GM19328 (cell line): ENCODE measurements around the gene AK5.
"Not testable (repeated sequence)": the region's sequence is repeated elsewhere in the genome, so short reads cannot be mapped to it uniquely, and the experiment has no call there.

Experiments
- ATAC-seq: cut with Tn5 transposase; IDR thresholded peaks from one replicate; pipeline ENCODE4 v1.9.1; 2021; ENCODE audit warnings: mild to moderate bottlenecking, moderate library complexity; ENCODE audit not compliant: unreplicated experiment

The AK5 gene

GRCh38 chr1:77398152-77398551 is 116.3 kb downstream of the AK5 start:
- no peak for ATAC-seq

GRCh38 chr1:77399250-77400086 is 117.6 kb downstream of the AK5 start:
- no peak for ATAC-seq

DNA sequence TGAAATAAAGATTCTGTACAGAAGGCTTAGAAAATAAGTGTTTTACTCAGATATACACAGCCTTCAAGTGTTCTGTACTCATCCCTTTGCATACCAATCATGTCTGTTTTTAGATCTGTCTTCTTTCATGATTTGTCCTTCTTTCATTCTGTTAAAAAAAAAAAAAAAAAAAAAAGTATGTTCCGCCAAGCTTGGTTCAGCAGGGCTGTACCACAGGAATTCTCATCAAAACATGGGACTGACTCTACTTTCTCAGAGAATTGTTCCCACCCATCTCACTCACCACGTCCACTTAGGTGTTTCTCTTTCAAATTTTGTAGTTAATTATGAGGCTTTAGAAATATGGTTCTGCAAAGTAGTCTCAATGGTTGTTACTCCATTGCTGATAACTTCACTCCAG is 119.0 kb downstream of the AK5 start:
- ATAC-seq = no peak

GRCh38 chr1:77401384-77401783 is 119.6 kb downstream of the AK5 start:
- ATAC-seq = no peak

DNA sequence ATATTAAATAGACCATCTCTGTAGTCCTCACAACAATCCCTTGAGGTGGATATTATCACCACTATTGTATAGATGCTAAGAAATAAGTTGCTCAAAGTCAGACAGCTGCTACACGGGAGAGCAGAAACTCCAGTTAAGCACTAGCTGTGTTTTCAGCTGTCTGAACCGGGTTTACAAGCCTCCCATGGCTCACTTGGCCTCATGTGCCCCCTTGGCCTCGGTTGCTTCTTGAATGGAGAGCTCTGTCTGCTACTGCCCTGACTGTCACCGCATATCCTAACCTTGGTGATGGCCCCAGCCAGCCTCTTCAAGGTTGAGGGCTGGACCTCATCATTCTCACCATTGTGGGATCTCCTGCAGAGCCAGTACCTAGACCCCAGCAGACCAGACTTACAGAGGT is 123.4 kb downstream of the AK5 start:
- no peak for ATAC-seq

DNA sequence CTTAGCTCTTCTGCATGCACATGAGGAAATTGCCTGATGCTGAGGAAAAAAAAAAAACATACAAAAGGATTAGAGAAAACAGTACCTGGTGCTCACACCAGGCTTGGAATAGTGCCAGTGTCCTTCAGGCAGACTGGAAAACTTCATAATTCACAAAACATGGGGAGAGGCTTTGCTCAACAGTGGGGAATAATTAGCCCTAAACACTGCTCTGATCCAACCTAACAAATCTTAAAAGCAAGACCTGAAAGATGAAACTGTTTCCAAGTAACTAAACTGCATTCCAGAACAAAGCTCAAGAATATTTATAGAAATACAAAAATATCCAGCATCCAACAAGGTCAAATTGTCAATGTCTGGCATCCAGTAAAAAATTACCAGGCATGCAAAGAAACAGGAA is 124.8 kb downstream of the AK5 start:
- ATAC-seq = no peak

- no peak for ATAC-seq
Observed at GRCh38 chr1:77407738-77408375, 126.0 kb downstream of the AK5 start.

GRCh38 chr1:77408933-77409332 is 127.1 kb downstream of the AK5 start:
- ATAC-seq = not testable (repeated sequence)

DNA sequence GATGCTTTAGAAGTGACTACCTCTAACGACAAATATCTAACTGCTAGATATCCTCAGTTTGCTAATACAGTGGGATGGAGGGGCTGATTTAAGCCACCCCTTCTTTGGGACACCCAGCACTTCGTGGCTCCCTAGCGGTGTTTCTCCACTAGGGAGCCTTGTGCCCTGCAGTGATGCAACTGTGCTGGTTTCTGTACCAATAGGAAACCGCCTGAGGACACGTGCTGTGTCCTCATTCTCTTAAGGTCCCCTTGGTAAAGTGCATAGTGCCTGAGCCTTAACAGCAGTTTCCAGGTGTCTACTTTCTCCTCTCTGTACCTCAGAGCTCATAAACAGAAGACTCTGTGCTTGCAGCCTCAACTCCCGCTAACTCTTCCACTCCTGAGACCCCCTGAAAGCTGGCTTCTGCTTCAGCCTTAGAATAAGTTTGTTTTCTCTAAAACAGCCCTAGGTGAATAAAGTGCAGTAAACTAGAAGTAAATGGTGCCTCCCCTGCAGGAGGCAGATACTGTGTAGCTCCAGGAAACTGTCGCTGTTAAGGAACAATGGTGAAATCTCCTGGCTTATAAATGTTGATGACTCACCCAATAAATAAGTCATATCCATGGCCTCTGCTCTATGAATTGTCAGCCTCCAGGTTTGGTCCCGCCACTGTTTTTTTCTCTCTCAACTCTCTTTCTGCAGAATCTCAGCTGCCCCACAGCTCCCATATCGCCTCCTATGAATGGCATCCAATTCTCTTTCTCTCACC is 130.4 kb downstream of the AK5 start:
- no peak for ATAC-seq

GRCh38 chr1:77412820-77413530 is 131.2 kb downstream of the AK5 start:
- ATAC-seq = peak; percentile 45

DNA sequence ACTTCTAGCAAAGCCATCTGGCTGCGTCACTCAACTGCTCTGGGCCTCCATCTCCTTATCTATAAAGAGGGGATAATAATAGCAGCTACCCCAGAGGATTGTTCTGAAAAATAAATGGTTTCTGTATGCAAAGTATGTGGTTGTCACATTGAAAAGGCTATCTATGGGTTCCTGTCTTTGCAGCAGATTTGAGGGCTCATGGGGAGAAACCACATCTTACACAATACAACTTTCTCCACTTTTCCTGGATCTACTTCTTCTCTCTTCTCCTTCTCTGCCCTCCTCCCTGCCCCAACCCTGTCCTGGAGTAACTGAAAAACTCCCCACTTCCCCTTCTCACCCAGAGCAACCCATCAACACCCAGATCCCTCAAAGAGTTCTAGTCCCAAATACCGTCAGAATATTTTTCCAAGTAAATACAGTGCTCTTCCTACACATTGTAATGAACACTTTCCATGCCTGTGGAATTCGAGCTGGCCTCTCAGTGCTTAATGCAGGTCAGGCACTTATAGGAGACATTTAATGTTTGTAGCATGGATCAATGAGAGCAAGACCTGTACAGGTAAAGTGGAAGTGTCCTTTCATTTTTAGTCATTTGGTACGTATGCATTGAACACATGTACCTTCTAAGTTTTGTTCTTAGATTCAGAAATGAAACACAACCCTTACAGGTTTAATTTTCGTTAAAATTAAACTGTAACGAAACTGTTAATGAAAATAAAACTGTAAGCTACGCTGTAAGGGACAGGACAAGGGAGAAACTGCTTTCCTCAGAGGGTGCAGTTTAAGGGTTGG is 131.9 kb downstream of the AK5 start:
- ATAC-seq = peak; percentile 81

- ATAC-seq = no peak
Observed at GRCh38 chr1:77415579-77415978, 133.8 kb downstream of the AK5 start.

DNA sequence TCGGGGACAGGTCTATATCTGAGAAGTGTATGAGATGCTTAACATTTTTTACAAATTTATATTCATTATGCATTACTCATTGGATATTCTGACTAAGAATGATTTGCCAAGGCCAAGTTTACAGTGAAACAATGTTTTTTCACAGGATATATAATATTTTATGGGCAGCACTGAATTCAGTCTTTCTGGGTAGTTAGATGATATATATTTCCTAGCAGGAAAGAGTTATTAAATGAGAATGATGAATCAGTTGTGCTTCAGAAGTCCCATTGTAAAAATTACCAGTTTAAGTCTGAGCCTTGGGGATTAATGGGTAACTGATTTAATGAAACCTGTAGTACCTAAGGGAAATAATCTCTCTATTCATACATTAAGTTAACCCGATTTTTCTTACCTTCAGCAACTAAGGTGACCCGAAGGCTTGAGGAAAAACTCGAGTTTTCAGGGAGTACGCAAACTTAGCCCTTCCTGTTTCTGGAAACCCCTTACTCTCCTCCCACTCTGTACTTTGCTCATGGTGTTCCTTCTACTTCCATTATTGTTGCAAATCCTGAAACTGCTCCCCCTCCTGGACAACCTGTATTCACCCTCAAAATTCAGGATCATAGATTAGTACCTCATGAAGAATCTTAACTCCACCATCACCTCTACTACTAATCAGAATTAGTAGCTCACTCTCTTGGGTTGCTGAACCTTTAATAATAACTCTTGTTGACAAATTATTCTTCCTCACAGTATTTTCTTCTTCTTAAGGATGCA is 135.1 kb downstream of the AK5 start:
- ATAC-seq = no peak

DNA sequence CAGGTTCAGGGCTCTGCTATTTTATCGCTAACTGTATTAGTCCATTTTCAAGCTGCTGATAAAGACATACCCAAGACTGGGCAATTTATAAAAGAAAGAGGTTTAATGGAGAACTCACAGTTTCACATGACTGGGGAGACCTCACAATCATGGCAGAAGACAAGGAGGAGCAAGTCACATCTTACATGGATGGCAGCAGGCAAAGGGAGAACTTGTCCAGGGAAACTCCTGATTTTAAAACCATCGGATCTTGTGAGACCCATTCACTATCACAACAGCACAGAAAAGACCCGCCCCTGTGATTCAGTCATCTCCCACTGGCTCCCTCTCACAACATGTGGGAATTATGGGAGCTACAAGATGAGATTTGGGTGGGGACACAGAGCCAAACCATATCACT is 136.2 kb downstream of the AK5 start:
- not testable (repeated sequence) for ATAC-seq

DNA sequence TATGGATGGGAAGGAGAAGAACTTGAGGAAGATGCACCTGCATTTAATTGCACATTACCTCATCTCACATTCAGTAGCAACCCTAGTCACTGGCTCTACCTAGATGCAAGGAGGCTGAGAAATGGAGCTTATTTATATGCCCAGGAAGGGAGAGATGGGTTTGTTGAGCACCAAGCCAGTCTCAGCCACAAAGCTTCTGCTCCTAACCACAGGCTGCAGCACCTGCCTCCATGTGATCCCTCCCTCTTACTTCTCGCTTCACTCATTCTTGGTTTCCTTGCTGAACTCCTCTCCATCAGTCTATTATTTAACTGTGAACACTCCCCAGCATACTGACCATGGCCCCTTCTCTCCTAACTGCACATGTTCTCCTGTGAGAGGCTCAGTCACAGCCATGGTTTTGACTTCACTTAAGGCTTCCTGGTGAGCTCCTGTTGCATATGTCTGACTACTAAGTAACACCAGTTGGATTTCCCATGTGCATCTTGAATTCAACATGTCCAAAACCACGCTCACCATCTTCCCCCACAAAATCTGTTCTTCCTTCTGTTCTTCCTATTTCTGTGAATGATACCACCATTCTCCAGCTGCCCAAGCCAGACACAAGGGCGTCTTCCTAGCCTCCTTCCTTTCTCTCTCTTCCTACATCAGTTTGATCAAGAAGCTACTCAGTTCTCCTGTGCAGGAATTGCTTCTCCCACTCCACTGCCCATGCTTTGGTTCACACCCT is 139.8 kb downstream of the AK5 start:
- ATAC-seq = peak; percentile 51

- ATAC-seq = no peak
Observed at GRCh38 chr1:77424236-77424635, 142.4 kb downstream of the AK5 start.

DNA sequence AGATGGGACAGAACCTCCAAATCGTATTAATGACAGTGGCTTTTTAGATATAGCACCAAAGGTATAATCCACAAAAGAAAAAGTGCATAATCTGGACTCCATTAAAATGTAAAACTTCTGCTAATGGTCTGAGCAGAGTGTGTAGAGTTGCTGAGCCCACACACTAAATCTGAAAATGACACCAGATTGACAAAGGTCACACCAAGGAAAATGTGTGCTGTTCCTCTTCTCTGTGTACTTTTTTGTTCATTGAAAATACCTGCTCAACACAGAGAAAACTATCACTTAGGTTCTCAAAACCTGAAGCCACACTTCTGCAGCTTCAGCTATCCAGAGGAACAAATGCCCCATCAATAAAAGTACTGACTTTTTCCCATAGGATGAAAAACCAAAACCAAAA is 146.2 kb downstream of the AK5 start:
- no peak for ATAC-seq

DNA sequence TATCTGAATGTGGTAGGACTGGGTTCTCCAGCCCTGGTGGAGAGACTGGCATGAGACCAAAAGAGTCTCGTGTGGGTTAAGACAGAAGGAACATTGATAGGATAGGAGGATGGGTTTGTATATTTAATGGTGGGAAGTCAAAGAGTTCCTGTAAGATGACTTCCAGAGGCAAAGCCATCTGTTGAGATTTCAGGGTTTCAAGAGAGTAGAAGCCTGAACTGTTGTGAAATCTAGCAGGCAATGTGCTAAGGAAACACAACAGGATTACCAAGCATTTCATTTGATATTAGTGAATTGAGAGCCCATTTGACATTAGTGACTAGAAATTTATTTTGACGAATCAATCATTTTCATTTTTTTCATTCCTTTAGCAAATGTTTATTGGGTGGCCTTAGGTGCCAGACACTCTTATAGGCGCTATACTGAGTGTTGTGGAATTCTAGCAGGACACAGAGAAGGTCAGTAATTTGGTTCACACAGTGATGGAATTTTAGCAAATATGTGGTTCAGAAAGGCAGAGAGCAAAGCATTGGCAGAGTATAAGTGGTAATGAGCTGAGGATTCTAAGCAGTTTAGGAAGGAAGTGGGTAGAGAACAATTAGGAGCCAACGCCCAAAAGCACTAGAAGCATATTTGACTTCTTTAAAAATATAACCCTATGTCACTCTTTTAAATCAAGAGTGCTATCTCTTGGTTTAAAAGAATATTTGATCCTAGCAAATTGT is 149.3 kb downstream of the AK5 start:
- ATAC-seq = no peak
